Astrocyte (in vitro differentiated cells and primary cell): ENCODE results near the gene DESI1. TPM values are rescaled to one million over a fixed set of nuclear protein-coding genes. Genes with fewer than 3 reads are reported as not detected.

ENCODE experiments used
- DNase-seq: peaks from one replicate; pipeline ENCODE4 v3.0.0-alpha.2; 2010; ENCODE audit warnings: low read depth
- FAIRE-seq: peaks from 2 replicates; lab custom pipeline; 2011; peaks lifted over from hg19 to GRCh38; lab: Jason Lieb, UNC
- H2AFZ ChIP-seq: 2 replicates; pipeline ENCODE4 v1.6.0; 2012; ENCODE audit warnings: low read depth, low read length, inconsistent platforms
- H3K27ac ChIP-seq: 2 replicates; pipeline ENCODE4 v1.5.1; 2011; ENCODE audit warnings: low read depth, low read length, inconsistent platforms
- H3K27me3 ChIP-seq: 2 replicates; pipeline ENCODE4 v1.6.0; 2011; ENCODE audit warnings: low read length, inconsistent platforms; ENCODE audit not compliant: insufficient read depth
- H3K36me3 ChIP-seq: 2 replicates; pipeline ENCODE4 v1.5.1; 2011; ENCODE audit warnings: low read length, inconsistent platforms; ENCODE audit not compliant: insufficient read depth
- H3K4me1 ChIP-seq: 2 replicates; pipeline ENCODE4 v1.5.1; 2011; ENCODE audit warnings: low read length, inconsistent platforms; ENCODE audit not compliant: insufficient read depth
- H3K4me2 ChIP-seq: 2 replicates; pipeline ENCODE4 v1.6.0; 2012; ENCODE audit warnings: low read length, inconsistent platforms
- H3K4me3 ChIP-seq: 2 replicates; pipeline ENCODE4 v1.5.1; 2011; ENCODE audit warnings: low read depth, mild to moderate bottlenecking, low read length, inconsistent platforms; ENCODE audit not compliant: insufficient read depth
- H3K79me2 ChIP-seq: 2 replicates; pipeline ENCODE4 v1.6.0; 2012; ENCODE audit warnings: mild to moderate bottlenecking, low read length, inconsistent platforms; ENCODE audit not compliant: insufficient read depth
- H3K9ac ChIP-seq: 2 replicates; pipeline ENCODE4 v1.6.0; 2012; ENCODE audit warnings: mild to moderate bottlenecking, low read length, inconsistent platforms
- H3K9me3 ChIP-seq: 2 replicates; pipeline ENCODE4 v1.5.1; 2012; ENCODE audit warnings: low read depth, mild to moderate bottlenecking, low read length, inconsistent platforms; ENCODE audit not compliant: insufficient read depth
- H4K20me1 ChIP-seq: 2 replicates; pipeline ENCODE4 v1.6.0; 2012; ENCODE audit warnings: low read length, inconsistent platforms; ENCODE audit not compliant: insufficient read depth
- H3K27ac Mint-ChIP-seq: one replicate; pipeline ENCODE4 v1.8.0; 2021; ENCODE audit warnings: mild to moderate bottlenecking, mixed read lengths; ENCODE audit not compliant: unreplicated experiment
- H3K27me3 Mint-ChIP-seq: one replicate; pipeline ENCODE4 v1.8.0; 2021; ENCODE audit warnings: low read depth, mixed read lengths; ENCODE audit not compliant: unreplicated experiment
- H3K36me3 Mint-ChIP-seq: one replicate; pipeline ENCODE4 v1.8.0; 2021; ENCODE audit warnings: low read depth, mixed read lengths; ENCODE audit not compliant: unreplicated experiment
- H3K4me1 Mint-ChIP-seq: one replicate; pipeline ENCODE4 v1.8.0; 2021; ENCODE audit warnings: low read depth, mixed read lengths; ENCODE audit not compliant: unreplicated experiment
- H3K4me3 Mint-ChIP-seq: one replicate; pipeline ENCODE4 v1.8.0; 2021; ENCODE audit warnings: mild to moderate bottlenecking, moderate library complexity, mixed read lengths; ENCODE audit not compliant: unreplicated experiment
- H3K9me3 Mint-ChIP-seq: one replicate; pipeline ENCODE4 v1.8.0; 2021; ENCODE audit warnings: mild to moderate bottlenecking, mixed read lengths; ENCODE audit not compliant: unreplicated experiment
- EZH2 ChIP-seq: IDR thresholded peaks from 2 replicates; pipeline ENCODE4 v1.6.1; 2012; ENCODE audit warnings: mild to moderate bottlenecking, low read length, inconsistent platforms; ENCODE audit not compliant: insufficient read depth
- total RNA-seq: library from RNA; stranded (reverse); gene quantifications from 2 replicates; pipeline ENCODE4 v1.2.1, GENCODE V29; 2021
- TF ChIP-seq, protein P1 (sequence below): IDR thresholded peaks from 2 replicates; pipeline ENCODE4 v1.5.1; 2011; ENCODE audit warnings: low read depth, mild to moderate bottlenecking, inconsistent platforms, low read length, moderate library complexity; ENCODE audit not compliant: insufficient read depth

The DESI1 gene
- total RNA-seq, 1 donor from 2014 or later, result 48.2 TPM

DNA sequence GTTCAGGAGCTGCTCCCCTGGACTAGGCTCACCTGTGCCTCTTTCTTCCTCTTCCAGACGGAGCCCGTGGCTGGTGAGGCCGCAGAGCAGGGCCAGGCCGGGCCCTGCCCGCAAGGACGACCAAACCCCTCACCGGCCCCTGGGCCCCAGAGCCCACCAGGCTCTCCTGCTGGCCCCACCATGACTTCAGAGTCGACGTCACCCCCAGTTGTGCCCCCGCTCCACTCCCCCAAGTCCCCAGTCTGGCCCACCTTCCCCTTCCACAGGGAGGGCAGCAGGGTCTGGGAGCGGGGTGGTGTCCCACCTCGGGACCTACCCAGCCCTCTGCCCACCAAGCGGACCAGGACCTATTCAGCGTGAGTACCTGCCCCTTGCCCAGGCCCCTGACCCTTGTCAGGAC lies 49.1 kb downstream of the DESI1 start:
- peaks cover 2% of the 10 kb centered on the region for H3K36me3 Mint-ChIP-seq

DNA sequence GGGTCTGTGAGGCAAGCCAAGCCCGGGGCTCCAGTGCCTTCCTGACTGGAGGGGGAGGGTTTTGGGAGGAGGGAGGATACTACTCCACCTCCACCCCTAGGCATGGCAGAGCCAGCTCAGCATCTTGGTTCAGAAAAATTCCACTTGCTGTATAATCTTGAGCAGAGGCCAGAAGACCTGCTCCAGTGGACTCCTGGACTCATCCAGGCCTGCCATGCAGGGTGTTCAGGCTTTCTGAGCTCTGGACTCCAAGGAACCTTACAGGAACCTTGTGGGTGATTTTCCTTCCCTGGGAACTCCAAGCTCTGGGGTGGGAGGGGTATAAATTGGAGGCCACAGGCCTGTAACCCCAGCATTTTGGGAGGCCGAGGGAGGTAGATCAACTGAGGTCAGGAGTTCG lies 50.6 kb downstream of the DESI1 start:
- no peak overlapping the region for H3K27ac ChIP-seq
- no peaks in the 10 kb centered on the region for H3K36me3 ChIP-seq
- no peak overlapping the region for H3K9ac ChIP-seq
- no peak overlapping the region for H3K4me2 ChIP-seq
- Mint-ChIP-seq H3K4me1 (peaks cover 3% of the 10 kb centered on the region), H3K4me3 (no peak overlapping the region), H3K36me3 (peaks cover 2% of the 10 kb centered on the region), H3K27ac (no peak overlapping the region), H3K9me3 (no peaks in the 10 kb centered on the region), H3K27me3 (no peaks in the 10 kb centered on the region)
- H2AFZ ChIP-seq, result no peak overlapping the region
- H3K4me3 ChIP-seq, result no peak overlapping the region
- peaks cover 6% of the 10 kb centered on the region for H3K4me1 ChIP-seq
- H3K27me3 ChIP-seq, result no peaks in the 10 kb centered on the region
- H3K9me3 ChIP-seq, result no peaks in the 10 kb centered on the region
- no peaks in the 10 kb centered on the region for H4K20me1 ChIP-seq
- H3K79me2 ChIP-seq, result no peaks in the 10 kb centered on the region
- FAIRE-seq (no peak), DNase-seq (no peak)
- no peak for TF ChIP-seq EZH2
- TF ChIP-seq, protein P1, sequence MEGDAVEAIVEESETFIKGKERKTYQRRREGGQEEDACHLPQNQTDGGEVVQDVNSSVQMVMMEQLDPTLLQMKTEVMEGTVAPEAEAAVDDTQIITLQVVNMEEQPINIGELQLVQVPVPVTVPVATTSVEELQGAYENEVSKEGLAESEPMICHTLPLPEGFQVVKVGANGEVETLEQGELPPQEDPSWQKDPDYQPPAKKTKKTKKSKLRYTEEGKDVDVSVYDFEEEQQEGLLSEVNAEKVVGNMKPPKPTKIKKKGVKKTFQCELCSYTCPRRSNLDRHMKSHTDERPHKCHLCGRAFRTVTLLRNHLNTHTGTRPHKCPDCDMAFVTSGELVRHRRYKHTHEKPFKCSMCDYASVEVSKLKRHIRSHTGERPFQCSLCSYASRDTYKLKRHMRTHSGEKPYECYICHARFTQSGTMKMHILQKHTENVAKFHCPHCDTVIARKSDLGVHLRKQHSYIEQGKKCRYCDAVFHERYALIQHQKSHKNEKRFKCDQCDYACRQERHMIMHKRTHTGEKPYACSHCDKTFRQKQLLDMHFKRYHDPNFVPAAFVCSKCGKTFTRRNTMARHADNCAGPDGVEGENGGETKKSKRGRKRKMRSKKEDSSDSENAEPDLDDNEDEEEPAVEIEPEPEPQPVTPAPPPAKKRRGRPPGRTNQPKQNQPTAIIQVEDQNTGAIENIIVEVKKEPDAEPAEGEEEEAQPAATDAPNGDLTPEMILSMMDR, result no peak

More for the DNA sequence above, 49.1 kb downstream of the DESI1 start:
- Mint-ChIP-seq H3K9me3 (no peaks in the 10 kb centered on the region), H3K27me3 (no peaks in the 10 kb centered on the region), H3K27ac (no peak overlapping the region), H3K4me1 (no peaks in the 10 kb centered on the region), H3K4me3 (no peak overlapping the region)
- no peaks in the 10 kb centered on the region for H4K20me1 ChIP-seq
- FAIRE-seq (no peak), DNase-seq (no peak)
- H3K9ac ChIP-seq, result no peak overlapping the region
- H3K36me3 ChIP-seq, result no peaks in the 10 kb centered on the region
- H3K4me3 ChIP-seq, result no peak overlapping the region
- no peaks in the 10 kb centered on the region for H3K79me2 ChIP-seq
- no peak overlapping the region for H2AFZ ChIP-seq
- H3K27ac ChIP-seq, result no peak overlapping the region
- no peaks in the 10 kb centered on the region for H3K9me3 ChIP-seq
- H3K27me3 ChIP-seq, result no peaks in the 10 kb centered on the region
- no peak overlapping the region for H3K4me2 ChIP-seq
- H3K4me1 ChIP-seq, result no peaks in the 10 kb centered on the region
- TF ChIP-seq, protein P1, result no peak
- no peak for TF ChIP-seq EZH2

DNA sequence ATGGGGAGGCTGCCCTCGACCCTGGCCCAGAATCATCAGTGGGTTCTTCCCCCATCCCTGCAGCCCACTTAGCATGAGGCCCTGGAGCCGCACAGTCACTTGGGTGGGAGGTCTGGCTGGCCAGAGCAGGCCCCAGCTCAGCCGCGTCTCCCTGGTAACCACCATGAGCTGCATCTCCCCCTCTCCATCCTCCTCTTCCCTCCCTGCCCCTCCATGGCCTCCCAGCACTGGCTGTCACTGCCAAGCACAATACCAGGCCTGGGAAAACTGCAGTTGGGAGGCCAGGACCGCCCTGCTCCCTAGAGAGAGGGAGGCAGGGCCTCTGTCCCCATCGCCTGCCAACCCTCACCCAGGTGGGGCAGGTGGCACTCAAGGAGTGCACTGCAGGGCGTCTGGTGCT lies 52.0 kb downstream of the DESI1 start:
- Histone ChIP-seq H3K4me1 (peaks cover 15% of the 10 kb centered on the region), H3K4me3 (no peak overlapping the region), H4K20me1 (no peaks in the 10 kb centered on the region), H2AFZ (no peak overlapping the region), H3K4me2 (no peak overlapping the region), H3K79me2 (no peaks in the 10 kb centered on the region), H3K9me3 (no peaks in the 10 kb centered on the region), H3K27ac (no peak overlapping the region), H3K9ac (no peak overlapping the region), H3K27me3 (no peaks in the 10 kb centered on the region), H3K36me3 (no peaks in the 10 kb centered on the region)
- FAIRE-seq, result no peak
- H3K27ac Mint-ChIP-seq, result no peak overlapping the region
- peak overlapping the region; percentile 8 for H3K4me3 Mint-ChIP-seq
- no peaks in the 10 kb centered on the region for H3K9me3 Mint-ChIP-seq
- no peaks in the 10 kb centered on the region for H3K27me3 Mint-ChIP-seq
- peaks cover 6% of the 10 kb centered on the region for H3K4me1 Mint-ChIP-seq
- TF ChIP-seq EZH2, result no peak
- TF ChIP-seq, protein P1, result no peak
- no peak for DNase-seq
- peaks cover 2% of the 10 kb centered on the region for H3K36me3 Mint-ChIP-seq
